Measurements from ENCODE around the gene SLC9A3. TPM values are rescaled to one million over a fixed set of nuclear protein-coding genes. Genes with fewer than 3 reads are reported as not detected.

The SLC9A3 gene
- polyA plus RNA-seq, 1 experiment, result 0.76 TPM

DNA sequence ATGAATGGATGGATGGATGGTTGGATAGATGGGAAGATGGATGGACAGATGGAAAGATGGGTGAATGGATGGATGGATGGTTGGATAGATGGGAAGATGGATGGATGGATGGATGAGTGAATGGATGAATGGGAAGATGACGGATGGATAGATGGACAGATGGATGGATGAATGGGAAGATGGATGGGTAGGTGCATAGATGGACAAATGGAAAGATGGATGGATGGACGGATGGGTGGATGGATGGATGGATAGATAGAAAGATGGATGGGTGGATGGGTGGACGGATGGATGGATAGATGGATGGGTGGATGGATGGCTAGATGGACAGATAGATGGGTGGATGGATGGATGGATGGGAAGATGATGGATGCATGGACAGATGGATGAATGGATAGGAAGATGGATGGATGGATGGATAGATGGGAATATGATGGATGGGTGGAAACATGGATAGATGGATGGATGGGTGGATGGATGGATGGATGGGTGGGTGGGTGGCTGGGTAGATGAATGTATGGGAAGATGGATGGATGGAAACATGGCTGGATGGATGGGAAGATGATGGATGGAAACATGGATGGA is 97.8 kb downstream of the SLC9A3 start:
- H3K27ac ChIP-seq (ENCODE audit: low read depth, low read length), result no peak overlapping the region
- no peak overlapping the region for H3K4me3 ChIP-seq (ENCODE audit: low read depth, low read length)
- no peak for DNase-seq (ENCODE audit: low read depth, low spot score)
- ChIA-PET POLR2A (no interaction called here), CTCF (interaction anchor here (0.6 kb wide), 1 partner anchor 110 kb away, joined by 3 read pairs; no protein-coding TSS in a partner anchor)
- TF ChIP-seq CTCF (IDR thresholded peaks at IDR 0.05; ENCODE audit: low read depth, low read length), result no peak
- H3K9me3 ChIP-seq (ENCODE audit: control insufficient read depth, insufficient read depth, low read length), result peaks cover 18% of the 10 kb centered on the region; the same call in 1 of the 2 replicates
- no peaks in the 10 kb centered on the region for H3K27me3 ChIP-seq (ENCODE audit: control insufficient read depth, insufficient read depth, low read length)

- peaks cover 22% of the 10 kb centered on the region; the same call in 1 of the 2 replicates for H3K9me3 ChIP-seq (ENCODE audit: control insufficient read depth, insufficient read depth, low read length)
- H3K27ac ChIP-seq (ENCODE audit: low read depth, low read length), result no peak overlapping the region
- no peak for DNase-seq (ENCODE audit: low read depth, low spot score)
- POLR2A ChIA-PET, result no interaction called here
- TF ChIP-seq CTCF (IDR thresholded peaks at IDR 0.05; ENCODE audit: low read depth, low read length), result peak; percentile 11; the same call in 1 of the 2 replicates
- no peak overlapping the region for H3K4me3 ChIP-seq (ENCODE audit: low read depth, low read length)
- CTCF ChIA-PET, result interaction anchor here (0.6 kb wide), 1 partner anchor 109 kb away, joined by 3 read pairs; no protein-coding TSS in a partner anchor
- H3K27me3 ChIP-seq (ENCODE audit: control insufficient read depth, insufficient read depth, low read length), result no peaks in the 10 kb centered on the region
Observed at GRCh38 chr5:425714-426113, 98.5 kb downstream of the SLC9A3 start.

DNA sequence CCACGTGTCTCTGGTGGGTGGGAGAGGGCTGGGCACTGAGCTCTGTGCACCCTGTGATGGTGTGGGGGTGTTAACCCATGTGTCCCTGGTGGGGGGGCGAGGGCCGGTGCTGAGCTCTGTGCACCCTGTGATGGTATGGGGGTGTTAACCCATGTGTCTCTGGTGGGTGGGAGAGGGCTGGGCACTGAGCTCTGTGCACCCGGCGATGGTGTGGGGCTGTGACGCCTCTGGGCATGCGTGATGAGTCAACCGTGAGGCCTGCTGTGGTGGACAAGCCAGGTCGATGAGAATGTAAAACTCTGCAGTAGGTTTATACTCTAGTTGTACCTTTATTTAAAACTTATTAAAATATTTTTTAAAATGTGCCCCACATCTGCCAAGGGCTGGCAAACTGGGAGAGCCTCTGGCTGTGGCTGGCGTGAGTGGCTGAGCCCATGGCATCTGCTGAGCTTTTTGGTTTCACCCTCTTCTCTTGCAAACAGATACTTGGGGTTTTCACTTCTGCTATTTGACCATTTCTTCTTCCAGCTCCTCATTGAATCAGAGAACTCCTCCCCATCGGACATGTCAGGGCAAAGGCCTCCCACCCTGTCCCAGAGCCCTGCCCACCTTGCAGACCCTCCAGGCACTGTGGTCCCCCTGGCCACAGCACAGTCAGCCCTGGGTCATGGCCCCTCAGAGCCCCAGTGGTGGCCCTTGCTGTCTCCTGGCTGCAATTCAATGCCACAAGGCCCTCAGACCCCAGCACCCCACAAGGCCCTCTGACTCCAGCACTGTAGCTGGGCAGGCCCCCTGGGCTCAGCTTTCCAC is 99.7 kb downstream of the SLC9A3 start:
- H3K4me3 ChIP-seq (ENCODE audit: low read depth, low read length), result no peak overlapping the region
- POLR2A ChIA-PET, result no interaction called here
- no peak for DNase-seq (ENCODE audit: low read depth, low spot score)
- CTCF ChIA-PET, result no interaction called here
- peaks cover 19% of the 10 kb centered on the region; the same call in 1 of the 2 replicates for H3K9me3 ChIP-seq (ENCODE audit: control insufficient read depth, insufficient read depth, low read length)
- H3K27ac ChIP-seq (ENCODE audit: low read depth, low read length), result peak overlapping the region; percentile 31
- no peaks in the 10 kb centered on the region for H3K27me3 ChIP-seq (ENCODE audit: control insufficient read depth, insufficient read depth, low read length)
- TF ChIP-seq CTCF (IDR thresholded peaks at IDR 0.05; ENCODE audit: low read depth, low read length), result no peak

GRCh38 chr5:423626-424261 is 100.5 kb downstream of the SLC9A3 start:
- Histone ChIP-seq H3K4me3 (ENCODE audit: low read depth, low read length) (no peak overlapping the region), H3K9me3 (ENCODE audit: control insufficient read depth, insufficient read depth, low read length) (peaks cover 13% of the 10 kb centered on the region; the same call in 1 of the 2 replicates), H3K27ac (ENCODE audit: low read depth, low read length) (no peak overlapping the region), H3K27me3 (ENCODE audit: control insufficient read depth, insufficient read depth, low read length) (no peaks in the 10 kb centered on the region)
- no peak for DNase-seq (ENCODE audit: low read depth, low spot score)
- ChIA-PET POLR2A (no interaction called here), CTCF (no interaction called here)
- TF ChIP-seq CTCF (IDR thresholded peaks at IDR 0.05; ENCODE audit: low read depth, low read length), result no peak

DNA sequence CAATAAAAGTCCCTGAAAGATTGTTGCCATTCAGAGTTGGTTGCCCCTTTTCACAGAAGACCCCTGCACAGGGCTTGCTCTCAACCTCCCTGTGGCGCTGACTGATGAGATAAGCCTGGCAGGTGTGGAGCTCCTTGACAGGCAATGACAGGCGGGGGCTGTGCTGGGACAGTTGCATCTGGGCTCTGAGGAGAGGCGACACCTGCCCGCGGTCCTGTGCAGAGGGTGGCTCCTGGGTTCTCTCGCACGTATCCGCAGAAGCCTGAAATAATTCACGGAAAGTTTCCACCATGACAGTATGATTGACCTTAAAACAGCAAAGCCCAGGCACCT is 101.0 kb downstream of the SLC9A3 start:
- no peak for TF ChIP-seq CTCF (IDR thresholded peaks at IDR 0.05; ENCODE audit: low read depth, low read length)

More for the DNA sequence above, 101.0 kb downstream of the SLC9A3 start:
- Histone ChIP-seq H3K4me3 (ENCODE audit: low read depth, low read length) (no peak overlapping the region), H3K27ac (ENCODE audit: low read depth, low read length) (no peak overlapping the region), H3K9me3 (ENCODE audit: control insufficient read depth, insufficient read depth, low read length) (peaks cover 13% of the 10 kb centered on the region; the same call in 1 of the 2 replicates), H3K27me3 (ENCODE audit: control insufficient read depth, insufficient read depth, low read length) (no peaks in the 10 kb centered on the region)
- CTCF ChIA-PET, result no interaction called here
- POLR2A ChIA-PET, result no interaction called here
- DNase-seq (ENCODE audit: low read depth, low spot score), result no peak

Measured in AG04450 (cell line).